Muscle of back (tissue), 11 donors: Measurements from ENCODE around the gene NAA40. TPM values are rescaled to one million over a fixed set of nuclear protein-coding genes. Genes with fewer than 3 reads are reported as not detected.

Experiments
- DNase-seq, 3 donors: peaks; one replicate each; pipeline versions ENCODE4 v3.0.0 to v3.0.0-alpha.2; 2013
- polyA plus RNA-seq, 10 donors: library from polyadenylated mRNA; unstranded; fragments of 120-200 nt; gene quantifications; one replicate each; pipeline ENCODE4 v1.2.1, GENCODE V29; 2013; ENCODE audit not compliant: insufficient read length in 10 of 10

Gene NAA40
- polyA plus RNA-seq, 10 donors: 13.3 to 23.6 (median 15.4) TPM

DNA sequence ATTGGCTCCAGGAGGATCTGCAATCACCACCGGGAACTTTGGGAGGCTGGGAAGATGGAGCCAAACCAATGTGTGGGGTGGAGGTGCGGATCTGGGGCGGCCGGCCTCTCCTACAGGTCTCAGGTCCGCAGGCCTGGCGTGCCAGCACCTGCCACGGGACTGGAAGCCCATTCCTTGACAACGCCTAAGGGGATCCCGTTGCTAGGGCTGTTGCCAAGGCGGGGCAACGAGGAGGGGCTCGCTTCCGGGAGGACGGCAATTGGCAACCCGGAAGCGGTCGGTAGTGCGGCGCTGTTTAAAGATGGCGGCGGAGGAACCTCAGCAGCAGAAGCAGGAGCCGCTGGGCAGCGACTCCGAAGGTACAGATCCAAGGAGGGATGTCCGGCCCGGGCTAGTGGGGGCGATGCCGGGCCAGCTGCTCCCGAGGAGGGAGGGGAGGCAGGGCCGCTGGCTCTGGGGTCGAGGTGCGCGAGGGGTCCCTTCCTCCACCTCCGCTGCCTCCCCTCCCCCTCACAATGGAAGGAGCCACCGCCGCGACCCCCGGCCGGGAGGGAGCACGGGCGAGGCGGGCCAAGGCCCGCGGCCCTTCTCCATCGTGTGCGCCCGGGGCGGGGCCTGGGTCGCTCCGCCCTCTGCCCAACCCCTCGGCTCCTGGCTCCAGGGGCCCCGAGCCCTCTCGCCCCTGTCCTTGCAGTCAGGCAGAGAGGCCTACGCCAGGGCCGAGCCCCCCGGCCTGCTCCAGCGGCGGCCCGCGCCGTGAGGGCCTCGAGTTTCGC, 47.5 kb downstream of the NAA40 start, which contains the start of gene OTUB1:
OTUB1 (plus strand) TSS at position 283 of the 776 bp plus-strand sequence; CDS start at position 302, 19 bp downstream.
- peak; percentile 85 to 96 (median 92) for DNase-seq

DNA sequence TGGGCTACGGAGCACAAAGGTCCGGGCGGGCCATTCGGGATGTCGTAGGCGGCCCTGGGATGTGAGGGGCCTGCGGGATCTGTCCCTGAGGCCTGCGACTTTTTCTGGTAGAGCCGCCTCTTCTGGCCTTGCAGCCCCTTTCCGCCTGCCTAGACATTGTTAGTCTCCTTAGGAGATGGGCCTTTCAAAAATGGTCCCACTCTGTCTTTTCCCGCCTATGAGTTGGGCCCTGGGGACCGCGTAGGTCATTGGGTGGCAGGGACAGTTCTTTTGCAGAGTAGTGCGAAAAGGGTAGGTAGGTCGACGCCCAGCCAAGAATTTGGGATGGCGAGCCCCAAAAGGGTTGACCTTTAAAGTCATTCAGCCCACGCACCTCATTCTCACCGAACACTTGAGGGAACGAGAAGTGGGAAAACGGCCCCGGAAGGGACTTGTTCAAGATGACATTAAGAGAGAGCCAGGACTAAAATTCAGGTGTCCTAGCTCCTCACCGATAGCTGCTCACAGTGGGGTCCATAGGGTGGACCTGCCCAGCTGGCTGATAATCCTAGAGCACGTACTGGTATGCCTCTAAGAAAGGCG, 48.2 kb downstream of the NAA40 start:
- DNase-seq: no peak

DNA sequence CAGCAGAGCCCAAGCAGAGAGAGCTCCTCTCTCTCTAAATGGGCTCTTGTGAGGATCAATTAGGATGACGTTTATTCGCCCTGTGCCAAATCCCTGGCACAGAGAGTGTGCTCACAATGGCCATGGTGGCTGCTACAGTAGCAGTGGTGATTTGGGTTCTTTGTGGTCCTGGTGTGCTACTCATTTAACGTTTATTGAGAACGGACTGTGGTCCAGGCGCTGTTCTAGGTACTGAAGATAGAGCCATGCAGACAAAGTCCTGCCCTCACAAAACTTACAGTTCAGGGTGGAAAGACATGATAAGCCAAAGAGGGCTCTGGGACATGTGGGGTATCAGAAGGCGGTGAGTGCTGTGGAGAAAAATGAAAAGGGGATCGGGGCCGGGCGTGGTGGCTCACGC, 52.8 kb downstream of the NAA40 start:
- no peak for DNase-seq

DNA sequence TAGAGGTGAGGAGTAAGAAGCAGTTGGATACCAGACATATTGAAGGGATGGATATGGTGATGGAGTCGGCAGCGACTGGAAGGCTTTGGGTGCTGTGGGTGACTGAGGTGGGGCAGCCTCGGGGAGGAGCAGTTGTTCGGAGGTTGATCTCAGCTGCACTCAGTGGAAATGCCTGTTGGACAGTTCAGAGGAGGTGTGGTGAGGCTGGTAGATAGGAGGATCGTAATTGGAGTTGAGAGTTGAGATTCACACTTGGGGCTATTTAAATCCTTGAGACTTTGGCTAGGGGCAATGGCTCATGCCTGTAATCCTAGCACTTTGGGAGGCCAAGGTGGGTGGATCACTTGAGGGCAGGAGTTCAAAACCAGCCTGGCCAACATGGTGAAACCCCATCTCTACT, 54.3 kb downstream of the NAA40 start:
- no peak for DNase-seq

DNA sequence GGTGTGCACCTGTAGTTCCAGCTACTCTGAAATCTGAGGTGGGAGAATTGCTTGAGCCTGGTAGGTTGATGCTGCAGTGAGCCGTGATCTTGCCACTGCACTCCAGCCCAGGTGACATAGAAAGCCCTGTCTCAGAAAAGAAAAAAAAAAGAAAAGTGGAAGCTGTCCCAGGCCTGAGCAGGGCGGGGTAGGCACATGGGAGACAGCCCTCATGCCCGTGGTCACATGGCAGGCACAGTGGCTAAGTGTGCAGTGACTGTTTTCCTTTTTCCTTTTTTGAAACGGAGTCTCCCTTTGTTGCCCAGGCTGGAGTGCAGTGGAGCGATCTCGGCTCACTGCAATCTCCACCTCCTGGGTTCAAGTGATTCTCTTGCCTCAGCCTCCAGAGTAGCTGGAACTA, 55.2 kb downstream of the NAA40 start:
- no peak for DNase-seq

DNA sequence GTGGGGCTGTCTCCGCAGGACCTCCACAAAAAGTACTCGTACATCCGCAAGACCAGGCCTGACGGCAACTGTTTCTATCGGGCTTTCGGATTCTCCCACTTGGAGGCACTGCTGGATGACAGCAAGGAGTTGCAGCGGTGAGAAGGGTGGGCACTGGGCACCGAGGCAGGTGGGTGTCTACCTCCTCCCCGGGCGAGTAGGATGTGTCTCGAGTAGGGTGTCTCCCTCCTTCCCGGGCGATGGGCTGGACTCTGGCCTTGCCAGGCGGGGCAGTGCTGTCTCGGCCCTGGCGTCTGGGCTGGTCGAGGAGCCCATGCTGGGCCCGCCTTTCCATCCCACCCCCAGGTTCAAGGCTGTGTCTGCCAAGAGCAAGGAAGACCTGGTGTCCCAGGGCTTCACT, 57.7 kb downstream of the NAA40 start:
- DNase-seq: no peak

DNA sequence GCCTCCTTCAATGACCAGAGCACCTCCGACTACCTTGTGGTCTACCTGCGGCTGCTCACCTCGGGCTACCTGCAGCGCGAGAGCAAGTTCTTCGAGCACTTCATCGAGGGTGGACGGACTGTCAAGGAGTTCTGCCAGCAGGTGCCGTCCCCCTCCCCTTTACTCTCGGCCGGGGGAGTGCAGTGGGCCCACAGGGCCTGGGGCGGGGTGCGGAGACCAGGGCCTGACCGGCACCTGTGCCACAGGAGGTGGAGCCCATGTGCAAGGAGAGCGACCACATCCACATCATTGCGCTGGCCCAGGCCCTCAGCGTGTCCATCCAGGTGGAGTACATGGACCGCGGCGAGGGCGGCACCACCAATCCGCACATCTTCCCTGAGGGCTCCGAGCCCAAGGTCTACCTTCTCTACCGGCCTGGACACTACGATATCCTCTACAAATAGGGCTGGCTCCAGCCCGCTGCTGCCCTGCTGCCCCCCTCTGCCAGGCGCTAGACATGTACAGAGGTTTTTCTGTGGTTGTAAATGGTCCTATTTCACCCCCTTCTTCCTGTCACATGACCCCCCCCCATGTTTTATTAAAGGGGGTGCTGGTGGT, 58.4 kb downstream of the NAA40 start:
- DNase-seq: no peak

DNA sequence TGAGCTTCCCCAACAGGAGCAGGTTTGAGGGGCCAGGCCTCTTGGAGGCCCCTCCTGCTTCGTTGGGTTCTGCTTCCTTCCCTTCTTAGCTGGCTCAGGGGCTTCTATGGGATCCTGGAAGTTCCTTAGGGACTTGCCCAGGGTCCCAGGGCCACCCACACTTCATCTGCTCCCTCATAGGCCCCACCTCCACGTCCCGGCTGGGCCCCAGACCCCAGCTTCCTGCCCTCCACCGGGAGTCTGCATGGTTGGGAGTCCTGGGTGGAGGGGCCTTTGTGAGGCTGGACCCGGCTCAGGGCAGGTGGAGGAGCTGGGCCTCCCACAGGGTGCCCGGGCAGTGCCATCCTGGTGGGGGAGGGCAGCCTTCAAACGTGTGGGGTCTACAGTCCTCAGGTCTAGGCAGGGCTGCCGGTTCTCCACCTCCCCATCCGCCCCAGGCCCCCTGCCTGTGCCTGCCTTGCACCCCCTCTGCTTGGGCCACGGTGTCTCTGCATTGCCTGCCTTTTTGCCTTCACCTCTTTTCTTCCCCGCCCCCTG, 59.1 kb downstream of the NAA40 start:
- no peak for DNase-seq

DNA sequence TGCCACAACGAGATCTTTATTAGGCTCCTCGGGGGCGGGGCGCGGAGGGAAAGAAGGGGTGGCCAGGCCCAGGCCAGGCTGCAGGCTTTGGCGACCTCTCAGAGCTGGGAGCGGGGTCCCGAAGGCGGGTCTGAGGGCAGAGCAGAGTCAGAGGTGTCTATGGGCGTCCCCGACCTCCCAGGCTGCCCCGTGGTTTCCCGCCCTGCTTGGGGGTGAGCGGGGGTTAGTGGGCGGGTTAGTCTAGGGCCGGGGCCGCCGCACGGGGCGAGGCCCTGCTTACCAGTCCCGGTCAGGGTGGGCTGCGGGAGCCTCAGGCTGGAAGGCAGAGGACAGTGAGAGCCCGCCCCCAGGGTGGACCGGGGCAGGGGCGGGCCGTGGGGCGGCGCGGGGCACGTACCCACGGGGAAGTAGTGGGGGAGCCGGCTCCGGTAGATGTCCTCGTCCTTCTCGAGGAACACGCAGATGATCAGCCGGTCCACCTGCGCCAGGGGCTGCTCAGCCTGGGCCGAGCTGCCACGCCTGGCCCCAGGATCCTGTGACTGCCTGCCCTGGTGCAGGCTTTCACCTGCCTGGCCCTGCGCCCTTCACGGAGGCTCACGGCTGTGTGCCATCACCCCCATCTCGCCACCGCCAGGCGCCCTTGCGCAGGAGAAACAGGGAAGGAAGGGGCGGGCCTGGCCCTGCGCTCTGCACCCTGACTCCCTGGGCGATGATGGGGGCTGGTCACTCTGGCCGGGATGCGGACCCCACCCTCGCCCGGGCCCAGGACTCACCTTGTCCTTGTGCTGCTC, 60.0 kb downstream of the NAA40 start:
- DNase-seq: no peak

DNA sequence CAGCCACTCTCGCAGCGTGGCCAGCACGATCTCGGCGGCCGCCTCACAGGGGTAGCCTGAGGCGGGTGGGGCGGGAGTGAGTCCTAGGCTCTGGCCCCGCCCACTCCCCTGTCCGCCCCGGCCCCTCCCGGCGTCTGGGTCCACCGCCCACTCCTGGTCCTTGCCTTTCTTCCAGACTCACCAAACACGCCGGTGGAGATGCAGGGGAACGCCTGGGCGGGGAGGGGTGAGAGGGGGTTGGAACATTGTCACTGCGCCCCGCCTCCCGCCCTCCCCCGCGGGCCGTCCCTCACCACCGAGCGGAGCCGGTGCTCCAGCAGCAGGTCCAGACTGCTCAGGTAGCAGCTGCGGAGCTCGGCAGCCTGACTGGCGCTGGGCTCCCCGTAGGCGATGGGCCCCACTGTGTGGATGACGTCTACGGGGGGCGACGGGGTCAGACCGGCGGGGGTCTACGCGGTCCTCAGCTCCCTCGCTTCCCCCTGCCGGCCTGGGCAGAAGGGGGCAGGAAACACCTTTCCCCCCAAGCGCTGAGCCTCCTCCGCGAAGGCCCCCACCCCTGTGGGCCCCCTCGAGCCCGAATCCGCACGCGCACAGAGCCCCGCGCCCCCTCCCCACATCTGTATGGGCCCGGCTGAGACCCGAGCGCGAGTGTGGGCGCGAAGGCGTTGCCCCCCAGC, 60.7 kb downstream of the NAA40 start:
- peak in 1 of 3 donors; percentile 71 for DNase-seq

DNA sequence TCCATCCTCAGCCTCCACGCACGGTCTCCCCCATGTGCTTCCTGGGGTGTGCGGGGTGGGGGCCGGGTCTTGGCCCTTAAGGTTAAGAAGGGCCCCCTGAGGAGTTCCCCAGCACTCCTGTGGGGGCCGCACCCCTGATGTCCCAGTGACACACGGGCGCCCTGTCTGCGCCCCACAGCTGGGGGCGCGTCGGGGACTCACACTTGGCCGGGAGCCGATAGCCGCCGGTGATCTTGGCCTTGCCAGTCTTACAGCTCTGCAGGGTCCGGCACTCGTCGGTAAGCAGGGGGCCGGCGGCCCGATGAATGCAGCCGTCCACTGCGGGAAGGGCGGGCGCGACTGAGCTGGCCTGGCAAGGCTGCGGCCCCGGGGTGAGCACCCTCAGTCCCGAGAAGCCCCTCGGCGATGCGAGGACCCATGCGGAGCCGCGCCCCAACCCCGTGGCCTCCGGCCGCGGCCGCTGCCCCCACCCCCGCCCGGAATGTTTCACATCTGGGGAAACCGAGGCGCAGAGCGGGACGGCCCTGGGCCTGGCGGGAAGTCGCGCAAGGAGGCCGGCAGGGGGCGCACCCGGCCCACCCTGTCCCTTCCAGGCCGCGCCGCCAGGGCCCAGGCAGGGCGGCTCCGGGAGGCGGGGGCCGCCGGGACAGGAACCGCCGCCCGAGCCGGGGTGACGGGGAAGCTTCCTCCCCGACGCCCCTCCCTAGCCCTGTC, 61.4 kb downstream of the NAA40 start:
- DNase-seq: peak; percentile 78 to 92 (median 81)

DNA sequence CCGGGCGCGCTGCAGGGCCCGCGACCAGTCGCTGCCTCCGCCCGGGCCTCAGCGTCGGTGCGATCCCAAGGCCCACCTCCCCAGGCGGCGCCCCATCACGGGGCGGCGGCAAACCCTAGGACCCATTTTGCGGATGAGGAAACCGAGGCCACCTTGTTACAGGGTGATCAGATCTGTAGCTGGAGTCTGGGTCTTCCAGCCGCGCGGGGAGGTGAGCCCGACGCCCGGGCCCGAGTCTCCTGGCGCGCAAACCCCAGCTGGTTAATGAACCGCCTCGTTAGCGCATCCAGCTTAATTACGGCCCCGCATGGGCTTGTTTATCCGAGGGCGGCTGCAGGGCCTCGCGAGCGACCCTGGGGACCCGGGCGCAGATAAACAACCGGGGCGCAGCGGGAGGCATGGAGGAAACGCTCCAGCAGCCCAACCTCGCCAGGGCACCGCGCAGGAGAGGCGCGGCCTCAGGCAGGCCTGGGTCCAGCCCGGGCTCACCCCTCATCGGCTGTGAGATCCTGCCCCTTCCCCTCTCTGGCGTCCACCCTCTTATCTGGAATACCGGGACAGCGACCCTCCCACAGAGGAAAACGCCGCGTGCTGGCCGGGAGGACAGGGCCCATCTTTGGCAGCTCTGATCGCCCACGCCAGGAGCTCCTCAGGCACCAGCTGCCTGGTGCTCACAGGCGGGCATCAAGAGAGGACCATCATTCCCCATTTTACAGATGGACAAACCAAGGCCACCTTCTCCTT, 62.1 kb downstream of the NAA40 start:
- no peak for DNase-seq

DNA sequence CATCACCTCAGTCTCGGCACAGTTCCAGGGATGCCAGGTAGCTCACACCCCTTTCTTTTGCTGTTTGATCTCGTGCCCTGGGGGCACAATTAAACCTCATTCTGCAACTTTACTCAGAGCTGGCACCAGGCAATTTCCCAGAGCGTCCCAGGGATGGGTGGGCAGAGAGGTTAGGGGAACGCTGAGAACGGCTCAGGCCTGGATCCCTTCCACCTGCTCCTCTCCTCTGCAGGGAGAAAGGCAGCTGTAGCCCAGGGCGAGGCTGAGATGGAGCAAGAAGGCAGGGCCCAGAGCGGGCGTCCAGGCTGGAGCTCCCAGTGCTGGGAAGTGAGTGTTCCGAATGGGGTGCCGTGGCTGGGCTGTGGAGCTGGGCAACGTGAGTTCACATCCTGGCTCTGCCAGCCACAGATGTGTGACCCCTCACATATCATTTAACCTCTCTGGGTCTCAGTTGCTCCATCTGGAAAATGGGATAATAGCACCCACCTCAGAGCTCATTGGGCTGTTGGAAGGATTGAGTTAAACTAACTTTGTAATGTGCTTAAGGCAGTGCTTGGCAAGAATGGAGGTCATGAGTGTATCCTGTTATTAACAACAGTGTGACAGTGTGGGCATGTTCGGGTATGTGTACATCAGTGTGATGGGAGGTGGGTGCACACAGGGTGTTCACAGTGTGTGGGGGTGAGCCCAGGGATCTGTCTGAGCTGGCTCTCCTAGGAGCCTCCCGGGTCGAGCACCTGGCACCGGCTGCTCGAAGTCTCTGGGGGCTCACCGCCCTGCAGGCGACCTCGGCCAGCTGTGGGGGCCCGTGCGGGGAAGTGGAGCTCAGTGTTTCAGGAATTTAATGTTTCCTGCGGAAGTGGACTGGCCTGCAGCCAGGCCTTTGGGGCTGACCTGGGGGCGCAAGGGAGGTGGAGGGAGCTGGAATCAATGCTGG, 63.0 kb downstream of the NAA40 start:
- DNase-seq: peak in 2 of 3 donors; percentile 79 to 92

DNA sequence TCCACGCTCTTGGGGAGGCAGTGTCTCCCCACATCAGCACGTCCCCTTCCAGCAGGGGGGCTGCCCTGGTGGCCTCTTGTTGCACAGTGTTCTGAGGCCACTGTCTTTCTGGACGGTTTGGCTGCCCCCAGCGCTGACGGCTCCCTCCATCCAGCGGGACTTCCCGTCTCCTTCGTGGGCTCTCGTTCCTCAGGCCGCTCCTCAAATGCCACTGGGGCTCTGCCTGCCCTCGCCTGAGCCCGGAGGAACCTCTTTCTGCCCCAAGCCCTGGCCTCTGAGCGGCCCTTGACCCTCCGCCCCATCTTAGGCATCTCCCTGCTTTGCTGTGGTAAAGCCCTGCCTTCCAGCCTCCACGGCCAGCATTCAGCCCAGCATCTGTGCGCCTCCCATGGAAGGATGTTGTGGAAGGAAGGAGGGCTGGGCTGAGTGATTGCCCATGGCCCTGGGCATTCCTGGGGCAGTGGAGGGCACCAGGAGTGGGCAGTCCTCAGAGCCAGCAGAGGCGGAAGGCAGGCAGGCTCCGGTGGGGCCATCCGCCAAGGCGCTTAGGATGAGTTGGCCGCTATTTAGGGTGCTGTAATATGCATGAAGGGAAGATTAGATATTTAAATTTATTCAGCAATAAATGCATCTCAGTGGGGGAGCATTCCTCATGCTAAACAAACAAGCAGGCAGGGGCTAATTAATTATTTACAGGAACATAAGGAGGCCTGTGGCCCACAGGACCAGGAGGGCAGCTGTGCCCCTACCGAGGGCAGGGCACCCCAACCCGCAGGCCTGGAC, 65.2 kb downstream of the NAA40 start:
- DNase-seq: peak in 1 of 3 donors; percentile 60

DNA sequence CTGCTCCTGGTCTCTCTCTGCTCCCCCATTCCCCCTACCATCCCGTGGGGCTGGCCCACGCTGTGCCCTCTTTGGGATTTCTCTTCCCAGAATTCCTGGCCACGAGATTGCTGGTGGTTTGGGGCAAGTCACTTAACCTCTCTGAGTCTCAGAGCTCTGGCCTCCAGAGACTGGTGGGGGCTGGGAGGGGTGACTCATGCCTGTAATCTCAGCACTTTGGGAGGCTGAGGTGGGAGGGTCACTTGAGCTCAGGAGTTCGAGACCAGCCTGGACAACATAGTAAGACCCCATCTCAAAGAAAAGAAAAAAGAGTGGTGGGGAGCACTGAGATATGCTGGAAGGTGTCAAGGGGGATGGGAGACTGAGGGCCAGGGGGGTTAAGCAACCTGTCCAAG, 65.8 kb downstream of the NAA40 start:
- DNase-seq: no peak

DNA sequence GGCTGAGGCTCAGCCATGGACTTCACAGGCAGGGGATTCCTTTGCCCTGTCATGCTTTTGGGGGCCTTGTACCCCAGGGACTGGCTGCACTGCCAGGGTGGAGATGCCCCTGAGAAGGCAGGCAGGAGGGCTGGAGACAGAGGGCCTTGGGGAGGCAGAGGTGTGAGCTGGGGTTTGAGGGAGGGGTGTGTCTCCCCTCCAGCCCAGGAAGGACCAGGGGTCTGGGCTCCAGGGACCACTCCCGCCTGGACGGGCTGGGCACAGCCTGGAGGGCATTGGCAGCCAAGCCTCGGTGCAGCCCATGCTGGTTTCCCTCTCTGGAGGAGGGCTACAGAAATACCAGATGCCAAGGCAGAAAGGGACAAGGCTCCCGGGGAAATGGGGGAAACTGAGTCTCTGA, 66.9 kb downstream of the NAA40 start:
- DNase-seq: no peak

DNA sequence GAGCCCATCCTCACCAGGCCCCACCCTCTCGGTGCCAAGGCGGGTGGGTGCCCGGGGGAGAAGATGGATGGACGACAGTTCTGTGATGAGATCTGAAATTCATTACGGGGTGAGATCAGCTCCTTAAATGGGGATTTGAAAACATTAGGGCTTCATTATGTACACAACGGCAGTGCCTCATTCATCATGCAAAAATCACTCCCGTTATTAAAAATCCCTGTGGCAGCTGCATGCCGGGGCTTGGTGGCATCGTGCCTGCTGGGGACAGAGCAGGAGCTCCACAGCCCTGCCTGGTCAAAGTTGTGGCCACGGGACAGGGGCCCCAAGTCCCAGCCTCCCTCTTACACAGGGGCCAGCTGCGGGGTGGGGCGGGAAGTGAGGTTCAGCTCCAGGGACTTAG, 67.6 kb downstream of the NAA40 start:
- DNase-seq: no peak
